B cell (primary cell): ENCODE data around the gene PDZD2. TPM values are rescaled to one million over a fixed set of nuclear protein-coding genes. Genes with fewer than 3 reads are reported as not detected.

Source experiments
- ATAC-seq: fragments of 200-7000 bp; cut with Tn5 transposase; one replicate; pipeline ENCODE4 v1.10.0; 2021; ENCODE audit warnings: low read depth, mild to moderate bottlenecking, moderate number of reproducible peaks, moderate library complexity
- CTCF ChIA-PET: fragments of 350-600 bp; sonication (Branson Sonifier 250); formaldehyde crosslinking; loops from one replicate; lab custom pipeline; 2021; ENCODE audit warnings: antibody characterized with exemption, inconsistent platforms; lab: Charles Lee
- POLR2A ChIA-PET: fragments of 350-600 bp; sonication (Branson Sonifier 250); formaldehyde crosslinking; loops from one replicate; lab custom pipeline; 2021; ENCODE audit warnings: antibody characterized with exemption; lab: Charles Lee
- DNase-seq: peaks from one replicate; pipeline ENCODE4 v3.0.0; 2013
- H2AFZ ChIP-seq: 2 replicates; pipeline ENCODE4 v1.6.1; 2012; ENCODE audit warnings: mild to moderate bottlenecking, low read depth, low read length; ENCODE audit not compliant: insufficient read depth, poor library complexity, severe bottlenecking
- H3K27ac ChIP-seq, 2 donors: 1 replicate in 1 of 2; 2 replicates in 1 of 2; pipeline ENCODE4 v1.5.1; 2012 to 2013; ENCODE audit warnings: low read length in 2 of 2, mild to moderate bottlenecking in 2 of 2, moderate library complexity in 1 of 2
- H3K27me3 ChIP-seq, 4 experiments: fragments of 200-600 bp in 1 of 4; sonication (generic) in 1 of 4; replicated peaks in 1 of 4; 1 replicate in 2 of 4; 2 replicates in 2 of 4; pipeline versions ENCODE4 v1.6.1 to v1.7.0; 2013 to 2016; ENCODE audit warnings: low read length in 3 of 4, mild to moderate bottlenecking in 2 of 4, mixed read lengths in 1 of 4, moderate library complexity in 1 of 4; ENCODE audit not compliant: insufficient read depth in 4 of 4, control insufficient read depth in 3 of 4; ENCODE audit errors: control extremely low read depth in 1 of 4
- H3K36me3 ChIP-seq, 2 experiments: replicated peaks in 1 of 2; 1 replicate in 1 of 2; 2 replicates in 1 of 2; pipeline versions ENCODE4 v1.6.1 to v1.7.1; 2013; ENCODE audit warnings: low read length in 1 of 2; ENCODE audit not compliant: insufficient read depth in 2 of 2, control insufficient read depth in 1 of 2; ENCODE audit errors: control extremely low read depth in 1 of 2, extremely low read depth in 1 of 2
- H3K4me1 ChIP-seq, 2 donors: fragments of 200-600 bp in 1 of 2; sonication (generic) in 1 of 2; 1 replicate in 1 of 2; 2 replicates in 1 of 2; pipeline versions ENCODE4 v1.5.1 to v1.6.1; 2013 to 2017; ENCODE audit warnings: low read length in 2 of 2; ENCODE audit not compliant: control insufficient read depth in 2 of 2, insufficient read depth in 2 of 2
- H3K4me2 ChIP-seq: replicated peaks from 2 replicates; pipeline ENCODE3; 2012; ENCODE audit warnings: mild to moderate bottlenecking, low read depth, low read length; ENCODE audit not compliant: poor library complexity, severe bottlenecking
- H3K4me3 ChIP-seq, 5 experiments: fragments of 200-600 bp in 1 of 5; sonication (generic) in 1 of 5; 1 replicate in 3 of 5; 2 replicates in 2 of 5; pipeline versions ENCODE4 v1.5.1 to v1.7.0; 2011 to 2016; ENCODE audit warnings: low read length in 4 of 5, mild to moderate bottlenecking in 4 of 5, low read depth in 2 of 5, control low read depth in 1 of 5, moderate library complexity in 1 of 5; ENCODE audit not compliant: insufficient read depth in 1 of 5; ENCODE audit errors: control extremely low read depth in 1 of 5, extremely low read depth in 1 of 5
- H3K79me2 ChIP-seq: fragments of 200-600 bp; sonication (generic); one replicate; pipeline ENCODE4 v1.6.0; 2016; ENCODE audit warnings: low read length; ENCODE audit not compliant: control insufficient read depth, insufficient read depth
- H3K9ac ChIP-seq: fragments of 200-600 bp; sonication (generic); 2 replicates; pipeline ENCODE4 v1.6.1; 2017; ENCODE audit warnings: mild to moderate bottlenecking, low read length, moderate library complexity
- H3K9me3 ChIP-seq, 3 donors: one replicate each; pipeline versions ENCODE4 v1.6.1 to v1.7.1; 2013; ENCODE audit warnings: low read length in 2 of 3; ENCODE audit not compliant: control insufficient read depth in 2 of 3, insufficient read depth in 1 of 3; ENCODE audit errors: control extremely low read depth in 1 of 3
- H4K20me1 ChIP-seq: 2 replicates; pipeline ENCODE4 v1.6.0; 2012; ENCODE audit warnings: mild to moderate bottlenecking, low read length; ENCODE audit not compliant: insufficient read depth, control insufficient read depth, poor library complexity, severe bottlenecking
- H3K27ac Mint-ChIP-seq: one replicate; pipeline ENCODE4 v1.8.0; 2021; ENCODE audit warnings: mixed read lengths
- H3K27me3 Mint-ChIP-seq: one replicate; pipeline ENCODE4 v1.8.0; 2021; ENCODE audit warnings: mixed read lengths
- H3K4me1 Mint-ChIP-seq: one replicate; pipeline ENCODE4 v1.8.0; 2021; ENCODE audit warnings: mixed read lengths
- H3K4me3 Mint-ChIP-seq: one replicate; pipeline ENCODE4 v1.8.0; 2021; ENCODE audit warnings: mixed read lengths
- H3K9me3 Mint-ChIP-seq: one replicate; pipeline ENCODE4 v1.8.0; 2022; ENCODE audit warnings: mixed read lengths; ENCODE audit not compliant: insufficient read depth
- CTCF ChIP-seq: fragments of 200-600 bp; IDR thresholded peaks from one replicate; pipeline ENCODE4 v1.8.0; 2022; ENCODE audit warnings: antibody characterized with exemption, mild to moderate bottlenecking
- EZH2 ChIP-seq: IDR thresholded peaks from 2 replicates; pipeline ENCODE4 v1.6.1; 2012; ENCODE audit warnings: borderline replicate concordance, low read depth, mild to moderate bottlenecking, moderate library complexity, low read length; ENCODE audit not compliant: insufficient read depth, poor library complexity, severe bottlenecking
- WGBS: methylation state at CpG from one replicate; pipeline ENCODE4 v1.1.5; 2013; ENCODE audit warnings: missing lambda C conversion rate; ENCODE audit not compliant: insufficient coverage; 5-methylcytosine and 5-hydroxymethylcytosine counted together
- intact Hi-C: fragments of 100-400 bp; cut with micrococcal nuclease; formaldehyde crosslinking; loops from one replicate; pipeline ENCODE4 v1.10.0; 2022
- polyA plus RNA-seq: library from polyadenylated mRNA; depleted of rRNA; stranded (reverse); fragments of >200 nt; gene quantifications from 2 replicates; pipeline ENCODE4 v1.2.3, GENCODE V29; 2012
- total RNA-seq, 2 donors: library from RNA; stranded (reverse); fragments of 120-200 nt in 1 of 2; gene quantifications; 1 replicate in 1 of 2; 2 replicates in 1 of 2; pipeline versions ENCODE4 v1.2.3 to v1.2.4, GENCODE V29; 2013 to 2022

PDZD2 gene
- total and polyA plus RNA-seq, 2 donors (not counting 1 experiment from before 2014, with no cell fraction given), result not detected

- Histone ChIP-seq H4K20me1 (no peaks in the 10 kb centered on the region), H3K9me3 (peaks cover 0 to 6% (median 0%) of the 10 kb centered on the region in 3 donors), H3K4me3 (no peak overlapping the region), H3K4me2 (no peak overlapping the region), H3K9ac (no peak overlapping the region), H3K36me3 (no peaks in the 10 kb centered on the region), H3K27me3 (no peaks in the 10 kb centered on the region), H3K4me1 (no peaks in the 10 kb centered on the region), H2AFZ (no peak overlapping the region), H3K27ac (no peak overlapping the region), H3K79me2 (no peaks in the 10 kb centered on the region)
- Mint-ChIP-seq H3K4me3 (no peak overlapping the region), H3K27ac (no peak overlapping the region), H3K27me3 (no peaks in the 10 kb centered on the region), H3K4me1 (no peaks in the 10 kb centered on the region), H3K9me3 (no peaks in the 10 kb centered on the region)
- intact Hi-C loops, result no loop called here
- DNase-seq (no peak), ATAC-seq (no peak)
- POLR2A ChIA-PET, result no interaction called here
- WGBS, result 94% methylated on average over 4 of the region's 4 CpGs
- no peak for TF ChIP-seq EZH2
- TF ChIP-seq CTCF, result no peak
- CTCF ChIA-PET, result no interaction called here
Measured at GRCh38 chr5:32003981-32004380, 365.1 kb downstream of the PDZD2 start.

GRCh38 chr5:32004404-32004803, 365.5 kb downstream of the PDZD2 start:
- Mint-ChIP-seq H3K4me1 (no peaks in the 10 kb centered on the region), H3K27ac (no peak overlapping the region), H3K27me3 (no peaks in the 10 kb centered on the region), H3K4me3 (no peak overlapping the region), H3K9me3 (no peaks in the 10 kb centered on the region)
- TF ChIP-seq CTCF (no peak), EZH2 (no peak)
- intact Hi-C loops, result no loop called here
- CTCF ChIA-PET, result no interaction called here
- ATAC-seq (no peak), DNase-seq (no peak)
- H3K4me3 ChIP-seq, result no peak overlapping the region
- H2AFZ ChIP-seq, result no peak overlapping the region
- H3K9ac ChIP-seq, result no peak overlapping the region
- H3K79me2 ChIP-seq, result no peaks in the 10 kb centered on the region
- no peak overlapping the region for H3K4me2 ChIP-seq
- H3K36me3 ChIP-seq, result no peaks in the 10 kb centered on the region
- H3K9me3 ChIP-seq, result peaks cover 0 to 6% (median 0%) of the 10 kb centered on the region in 3 donors
- no peaks in the 10 kb centered on the region for H3K4me1 ChIP-seq
- POLR2A ChIA-PET, result no interaction called here
- no peaks in the 10 kb centered on the region for H4K20me1 ChIP-seq
- no peak overlapping the region for H3K27ac ChIP-seq
- no peaks in the 10 kb centered on the region for H3K27me3 ChIP-seq
- 85% methylated on average over 2 of the region's 3 CpGs for WGBS
